K562 (cell line): Measurements from ENCODE around the gene HMGA1. TPM values are rescaled to one million over a fixed set of nuclear protein-coding genes. Genes with fewer than 3 reads are reported as not detected.

Experiments used
- ATAC-seq: fragments of 200-7000 bp; cut with Tn5 transposase; 3 replicates; pipeline ENCODE4 v1.9.1; 2020; ENCODE audit warnings: moderate library complexity
- BruUV-seq: library from RNA; stranded (reverse); fragments of 400-500 nt; replicated peaks from 2 replicates; lab custom pipeline; 2021; lab: Mats Ljungman, UMichigan
- CTCF ChIA-PET: fragments of 300-600 bp; formaldehyde crosslinking; extraction: SDS; loops from one replicate; lab custom pipeline; 2021; ENCODE audit warnings: low intra/inter-chr PET ratio; lab: Yijun Ruan, JAX
- POLR2A ChIA-PET: fragments of 300-600, 350-650 bp; sonication (Branson Sonifier 250); formaldehyde crosslinking; extraction: SDS; loops from one replicate; lab custom pipeline; 2021; ENCODE audit warnings: antibody characterized with exemption, inconsistent platforms; lab: Yijun Ruan, JAX
- DNase-seq, 4 experiments: peaks; one replicate each; pipeline versions ENCODE4 v3.0.0 to v3.0.0-alpha.2; 2011 to 2018; ENCODE audit warnings: low spot score in 3 of 4, mixed read lengths in 3 of 4; ENCODE audit errors: extremely low read depth in 1 of 4
- FAIRE-seq: peaks from 2 replicates; lab custom pipeline; 2011; peaks lifted over from hg19 to GRCh38; lab: Jason Lieb, UNC
- H2AFZ ChIP-seq: 2 replicates; pipeline ENCODE4 v1.6.0; 2011; ENCODE audit warnings: low read depth, low read length, control low read depth, inconsistent platforms
- H3K27ac ChIP-seq: fragments of 200-600 bp; 3 replicates; pipeline ENCODE4 v1.8.0; 2011; ENCODE audit warnings: low read depth, mild to moderate bottlenecking, control low read depth, inconsistent platforms, low read length, moderate library complexity, mixed read lengths; ENCODE audit errors: extremely low read depth
- H3K27me3 ChIP-seq, 2 experiments: fragments of 300-600 bp in 1 of 2; 2 replicates in 1 of 2; 3 replicates in 1 of 2; pipeline versions ENCODE4 v1.6.0 to v1.8.0; 2011; ENCODE audit warnings: inconsistent platforms in 2 of 2, low read length in 2 of 2, mild to moderate bottlenecking in 1 of 2, mixed read lengths in 1 of 2, moderate library complexity in 1 of 2; ENCODE audit not compliant: control insufficient read depth in 2 of 2, insufficient read depth in 2 of 2
- H3K36me3 ChIP-seq: fragments of 300-600 bp; 3 replicates; pipeline ENCODE4 v1.8.0; 2011; ENCODE audit warnings: mild to moderate bottlenecking, low read length, inconsistent platforms; ENCODE audit not compliant: control insufficient read depth, insufficient read depth
- H3K4me1 ChIP-seq, 2 experiments: fragments of 200-600 bp in 1 of 2; replicated peaks in 1 of 2; 2 replicates in 1 of 2; 3 replicates in 1 of 2; pipeline versions ENCODE4 v1.5.1 to v1.8.0; 2011; ENCODE audit warnings: inconsistent platforms in 2 of 2, low read length in 2 of 2, mild to moderate bottlenecking in 1 of 2, mixed read lengths in 1 of 2, moderate library complexity in 1 of 2; ENCODE audit not compliant: control insufficient read depth in 2 of 2, insufficient read depth in 2 of 2
- H3K4me2 ChIP-seq: 2 replicates; pipeline ENCODE4 v1.6.1; 2011; ENCODE audit warnings: low read length, control low read depth, inconsistent platforms, mixed read lengths; ENCODE audit not compliant: insufficient read depth
- H3K4me3 ChIP-seq: fragments of 200-600 bp; sonication (generic), shearing (Covaris generic); 2 replicates; pipeline ENCODE4 v1.5.1; 2016; ENCODE audit warnings: control low read depth, inconsistent platforms
- H3K79me2 ChIP-seq: fragments of 200-600 bp; 3 replicates; pipeline ENCODE4 v1.8.0; 2011; ENCODE audit warnings: low read length, inconsistent platforms; ENCODE audit not compliant: control insufficient read depth, insufficient read depth
- H3K9ac ChIP-seq, 2 experiments: 2 replicates each; pipeline versions ENCODE4 v1.6.0 to v1.6.1; 2011; ENCODE audit warnings: low read depth in 2 of 2, low read length in 2 of 2, control low read depth in 1 of 2, inconsistent platforms in 1 of 2, mild to moderate bottlenecking in 1 of 2, mixed read lengths in 1 of 2; ENCODE audit not compliant: insufficient read depth in 1 of 2
- H3K9me1 ChIP-seq: one replicate; pipeline ENCODE4 v1.6.0; 2011; ENCODE audit warnings: inconsistent platforms, mild to moderate bottlenecking, low read length, moderate library complexity; ENCODE audit not compliant: control insufficient read depth, insufficient read depth
- H3K9me3 ChIP-seq: replicated peaks from 2 replicates; pipeline ENCODE4 v1.5.1; 2011; ENCODE audit warnings: low read depth, low read length, inconsistent platforms; ENCODE audit not compliant: control insufficient read depth, insufficient read depth
- H4K20me1 ChIP-seq: replicated peaks from 2 replicates; pipeline ENCODE4 v1.6.1; 2011; ENCODE audit warnings: low read length, inconsistent platforms, mixed read lengths; ENCODE audit not compliant: control insufficient read depth, insufficient read depth
- DMBX1 ChIP-seq: fragments of 250-450 bp; sonication (Bioruptor Pico); IDR thresholded peaks from 2 replicates; pipeline ENCODE4 v1.8.0; 2022; ENCODE audit warnings: inconsistent platforms, mild to moderate bottlenecking, moderate library complexity, borderline replicate concordance
- MXI1 ChIP-seq: IDR thresholded peaks from 2 replicates; pipeline ENCODE4 v1.6.1; 2011; ENCODE audit warnings: low read depth, mild to moderate bottlenecking, improper control_type of control experiment, low read length
- OTX1 ChIP-seq: fragments of 450-650 bp; formaldehyde crosslinking; IDR thresholded peaks from 2 replicates; pipeline ENCODE4 v1.4.0; 2022; ENCODE audit warnings: mild to moderate bottlenecking
- TBP ChIP-seq: optimal IDR thresholded peaks from 2 replicates; pipeline ENCODE3; 2011; ENCODE audit warnings: low read depth, low read length, improper control_type of control experiment
- ZNF384 ChIP-seq: IDR thresholded peaks from 2 replicates; pipeline ENCODE4 v1.6.1; 2012; ENCODE audit warnings: low read depth, low read length, improper control_type of control experiment
- WGBS: fragments of 100-300 bp; shearing (Covaris generic); methylation state at CpG from one replicate; pipeline ENCODE4 v1.1.6; 2016; ENCODE audit warnings: low coverage, mixed read lengths; ENCODE audit not compliant: insufficient coverage; ENCODE audit errors: missing lambda C conversion rate; 5-methylcytosine and 5-hydroxymethylcytosine counted together
- in situ Hi-C: fragments of 300-500 bp; cut with MboI; formaldehyde crosslinking; loops from 4 replicates; pipeline ENCODE4 v1.15.0; 2018; ENCODE audit warnings: inconsistent platforms, mixed read lengths
- intact Hi-C: fragments of 100-400 bp; cut with micrococcal nuclease; formaldehyde crosslinking; loops from 2 replicates; pipeline ENCODE4 v1.14.2; 2022
- polyA plus RNA-seq, 8 experiments: library from polyadenylated mRNA; depleted of rRNA in 4 of 8; stranded (reverse) in 5 of 8; unstranded in 3 of 8; fragments of >200 nt; fragmentation: Nextera tagmentation in 2 of 8; fragmentation: Illumina TruSeq in 1 of 8; extraction: Ambion mirVana in 2 of 8; extraction: Trizol in 1 of 8; gene quantifications; 2 replicates each; pipeline versions ENCODE4 v1.2.1 to v1.2.3, GENCODE V29; 2011 to 2014; ENCODE audit warnings: inconsistent platforms in 1 of 8, missing spikeins in 1 of 8
- total RNA-seq, 7 experiments: library from RNA; depleted of rRNA in 6 of 7; stranded (reverse); fragments of >200 nt in 6 of 7; fragmentation: Illumina TruSeq in 2 of 7; extraction: Trizol in 2 of 7; gene quantifications; 2 replicates each; pipeline versions ENCODE4 v1.2.1 to v1.2.3, GENCODE V29; 2011 to 2021; ENCODE audit warnings: low replicate concordance in 1 of 7
- TF ChIP-seq, protein P1 (sequence below): sonication (generic); formaldehyde crosslinking; IDR thresholded peaks from 2 replicates; pipeline ENCODE4 v1.8.1; 2023; ENCODE audit warnings: mild to moderate bottlenecking, missing genetic modification reagents
- TF ChIP-seq, protein P2 (sequence below): fragments of 250-450 bp; sonication (Bioruptor Pico); IDR thresholded peaks from 2 replicates; pipeline ENCODE4 v1.8.0; 2022; ENCODE audit warnings: moderate library complexity, mild to moderate bottlenecking, inconsistent platforms

HMGA1 gene
- total and polyA plus RNA-seq, 9 of the 15 experiments (the other 6 are each of a cell fraction or from before 2014, with no cell fraction given), result 27.8 to 1,947 (median 594) TPM

DNA sequence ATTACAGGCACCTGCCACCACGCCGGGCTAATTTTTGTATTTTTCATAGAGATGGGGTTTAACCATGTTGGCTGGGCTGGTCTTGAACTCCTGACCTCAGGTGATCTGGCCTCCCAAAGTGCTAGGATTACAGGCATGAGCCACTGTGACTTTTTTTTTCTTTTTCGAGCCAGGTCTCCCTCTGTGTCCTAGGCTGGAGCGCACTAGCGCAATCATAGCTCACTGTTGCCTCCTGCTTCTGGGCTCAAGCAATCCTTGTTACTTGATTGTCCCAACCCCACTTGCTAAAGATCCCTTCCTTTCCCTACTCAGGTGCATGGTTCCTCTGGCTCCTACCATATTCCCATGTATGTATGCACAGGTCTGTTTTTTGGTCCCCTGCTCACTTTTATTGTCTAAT lies 39.5 kb downstream of the HMGA1 start:
- Histone ChIP-seq H3K9me1 (no peaks in the 10 kb centered on the region), H3K4me1 (peaks cover 39 to 71% of the 10 kb centered on the region in 2 experiments), H3K36me3 (peaks cover 41% of the 10 kb centered on the region), H3K4me3 (no peak overlapping the region), H3K27ac (peak overlapping the region; percentile 70; the same call in 2 of the 3 replicates), H4K20me1 (no peaks in the 10 kb centered on the region), H3K9me3 (peaks cover 3% of the 10 kb centered on the region), H3K79me2 (peaks cover 7% of the 10 kb centered on the region; the same call in 1 of the 3 replicates), H2AFZ (no peak overlapping the region), H3K4me2 (no peak overlapping the region), H3K9ac (peak overlapping the region; percentile 2 to 50; a peak in 2 of 4 replicates), H3K27me3 (no peaks in the 10 kb centered on the region)
- 61% methylated on average over 5 of the region's 5 CpGs for whole genome bisulfite sequencing
- ATAC-seq (no peak), DNase-seq (peak in 1 of 4 experiments; percentile 46), FAIRE-seq (no peak)
- intact Hi-C loops, result loop anchor here (10.0 kb wide), 1 partner anchor 119 kb away; the partner anchor contains the start of gene NUDT3
- BruUV-seq, result no TSS peak
- POLR2A ChIA-PET, result interaction anchor here (1.0 to 1.2 kb wide), 4 partner anchors 11 to 30 kb away, joined by 3 to 6 read pairs (median 3); no protein-coding TSS in a partner anchor
- in situ Hi-C loops, result no loop called here
- peak; percentile 63 for TF ChIP-seq TBP
- TF ChIP-seq ZNF384, result 0 out of 2 replicates have a peak, but pooled peaks have one; percentile 16
- TF ChIP-seq, protein P1, sequence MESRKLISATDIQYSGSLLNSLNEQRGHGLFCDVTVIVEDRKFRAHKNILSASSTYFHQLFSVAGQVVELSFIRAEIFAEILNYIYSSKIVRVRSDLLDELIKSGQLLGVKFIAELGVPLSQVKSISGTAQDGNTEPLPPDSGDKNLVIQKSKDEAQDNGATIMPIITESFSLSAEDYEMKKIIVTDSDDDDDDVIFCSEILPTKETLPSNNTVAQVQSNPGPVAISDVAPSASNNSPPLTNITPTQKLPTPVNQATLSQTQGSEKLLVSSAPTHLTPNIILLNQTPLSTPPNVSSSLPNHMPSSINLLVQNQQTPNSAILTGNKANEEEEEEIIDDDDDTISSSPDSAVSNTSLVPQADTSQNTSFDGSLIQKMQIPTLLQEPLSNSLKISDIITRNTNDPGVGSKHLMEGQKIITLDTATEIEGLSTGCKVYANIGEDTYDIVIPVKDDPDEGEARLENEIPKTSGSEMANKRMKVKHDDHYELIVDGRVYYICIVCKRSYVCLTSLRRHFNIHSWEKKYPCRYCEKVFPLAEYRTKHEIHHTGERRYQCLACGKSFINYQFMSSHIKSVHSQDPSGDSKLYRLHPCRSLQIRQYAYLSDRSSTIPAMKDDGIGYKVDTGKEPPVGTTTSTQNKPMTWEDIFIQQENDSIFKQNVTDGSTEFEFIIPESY (CRISPR knock-in tag), result peak; percentile 96
- peak; percentile 36; the same call in 1 of the 2 replicates for TF ChIP-seq DMBX1 (CRISPR knock-in tag)
- no peak for TF ChIP-seq MXI1
- TF ChIP-seq, protein P2, sequence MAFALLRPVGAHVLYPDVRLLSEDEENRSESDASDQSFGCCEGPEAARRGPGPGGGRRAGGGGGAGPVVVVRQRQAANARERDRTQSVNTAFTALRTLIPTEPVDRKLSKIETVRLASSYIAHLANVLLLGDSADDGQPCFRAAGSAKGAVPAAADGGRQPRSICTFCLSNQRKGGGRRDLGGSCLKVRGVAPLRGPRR (CRISPR knock-in tag), result no peak
- 0 out of 2 replicates have a peak, but pooled peaks have one; percentile 32 for TF ChIP-seq OTX1 (CRISPR knock-in tag)
- CTCF ChIA-PET, result no interaction called here
